CD4-positive, alpha-beta memory T cell (primary cell): ENCODE measurements around the gene MSI2. TPM values are rescaled to one million over a fixed set of nuclear protein-coding genes. Genes with fewer than 3 reads are reported as not detected.

Source experiments
- CTCF ChIA-PET: fragments of 350-600 bp; sonication (Branson Sonifier 250); formaldehyde crosslinking; loops from one replicate; lab custom pipeline; 2021; ENCODE audit warnings: inconsistent platforms; ENCODE audit not compliant: partially characterized antibody; lab: Charles Lee
- POLR2A ChIA-PET: fragments of 350-600 bp; sonication (Branson Sonifier 250); formaldehyde crosslinking; loops from one replicate; lab custom pipeline; 2021; ENCODE audit not compliant: partially characterized antibody; lab: Charles Lee
- DNase-seq, 5 donors: peaks; one replicate each; pipeline versions ENCODE4 v3.0.0 to v3.0.0-alpha.2; 2020 to 2022; ENCODE audit warnings: mixed read lengths in 1 of 5
- H3K27ac ChIP-seq: one replicate; pipeline ENCODE4 v1.7.0; 2013; ENCODE audit warnings: low read depth, low read length
- H3K27me3 ChIP-seq: 2 replicates; pipeline ENCODE4 v1.7.0; 2013; ENCODE audit warnings: mild to moderate bottlenecking, low read length, moderate library complexity; ENCODE audit not compliant: insufficient read depth
- H3K36me3 ChIP-seq: 2 replicates; pipeline ENCODE4 v1.7.0; 2013; ENCODE audit warnings: mild to moderate bottlenecking, low read length, moderate library complexity; ENCODE audit not compliant: insufficient read depth
- H3K4me1 ChIP-seq: 2 replicates; pipeline ENCODE4 v1.7.0; 2013; ENCODE audit warnings: mild to moderate bottlenecking, low read length, moderate library complexity; ENCODE audit not compliant: insufficient read depth
- H3K4me3 ChIP-seq, 2 donors: one replicate each; pipeline ENCODE4 v1.7.0; 2013; ENCODE audit warnings: low read length in 2 of 2, mild to moderate bottlenecking in 1 of 2
- H3K9me3 ChIP-seq, 2 donors: one replicate each; pipeline ENCODE4 v1.7.0; 2013; ENCODE audit warnings: low read length in 2 of 2, control low read depth in 1 of 2; ENCODE audit not compliant: control insufficient read depth in 1 of 2
- H3K27ac Mint-ChIP-seq, 7 donors: one replicate each; pipeline ENCODE4 v1.8.0; 2020 to 2021; ENCODE audit warnings: mixed read lengths in 7 of 7, mild to moderate bottlenecking in 6 of 7, inconsistent platforms in 3 of 7, moderate library complexity in 3 of 7
- H3K27me3 Mint-ChIP-seq, 2 donors: one replicate each; pipeline ENCODE4 v1.8.0; 2020 to 2021; ENCODE audit warnings: mixed read lengths in 2 of 2
- H3K36me3 Mint-ChIP-seq, 2 donors: one replicate each; pipeline ENCODE4 v1.8.0; 2020 to 2021; ENCODE audit warnings: mixed read lengths in 2 of 2, inconsistent platforms in 1 of 2, mild to moderate bottlenecking in 1 of 2
- H3K4me1 Mint-ChIP-seq, 4 donors: one replicate each; pipeline ENCODE4 v1.8.0; 2020 to 2021; ENCODE audit warnings: mixed read lengths in 4 of 4, mild to moderate bottlenecking in 1 of 4
- H3K4me3 Mint-ChIP-seq, 8 donors: one replicate each; pipeline ENCODE4 v1.8.0; 2020 to 2021; ENCODE audit warnings: mixed read lengths in 8 of 8, mild to moderate bottlenecking in 7 of 8, moderate library complexity in 6 of 8, inconsistent platforms in 3 of 8
- H3K9me3 Mint-ChIP-seq, 8 donors: one replicate each; pipeline ENCODE4 v1.8.0; 2020 to 2021; ENCODE audit warnings: mixed read lengths in 8 of 8, mild to moderate bottlenecking in 5 of 8, inconsistent platforms in 3 of 8, moderate library complexity in 1 of 8
- intact Hi-C: fragments of 100-400 bp; cut with micrococcal nuclease; formaldehyde crosslinking; loops from one replicate; pipeline ENCODE4 v1.15.1; 2023
- polyA plus RNA-seq, 2 donors: library from polyadenylated mRNA; unstranded; fragments of 300-500 nt; fragmentation: Illumina TruSeq; gene quantifications; one replicate each; pipeline ENCODE4 v1.2.3, GENCODE V29; 2021
- total RNA-seq, 2 experiments: library from RNA; stranded (reverse); gene quantifications; one replicate each; pipeline ENCODE4 v1.2.3, GENCODE V29; 2021

MSI2 gene
- total and polyA plus RNA-seq, 4 experiments from 2014 or later, result 2.1 to 110 (median 55.3) TPM

GRCh38 chr17:57652811-57653210 lies 396.5 kb downstream of the MSI2 start:
- Mint-ChIP-seq H3K36me3 (peaks cover 19 to 21% of the 10 kb centered on the region in 2 donors), H3K9me3 (no peaks in the 10 kb centered on the region), H3K27me3 (no peaks in the 10 kb centered on the region), H3K27ac (no peak overlapping the region), H3K4me3 (no peak overlapping the region), H3K4me1 (peaks cover 7 to 14% (median 12%) of the 10 kb centered on the region in 4 donors)
- H3K36me3 ChIP-seq, result no peaks in the 10 kb centered on the region
- POLR2A ChIA-PET, result no interaction called here
- intact Hi-C loops, result no loop called here
- no peaks in the 10 kb centered on the region for H3K9me3 ChIP-seq
- no peak for DNase-seq
- H3K27me3 ChIP-seq, result no peaks in the 10 kb centered on the region
- no peaks in the 10 kb centered on the region for H3K4me1 ChIP-seq
- H3K27ac ChIP-seq, result no peak overlapping the region
- CTCF ChIA-PET, result no interaction called here
- H3K4me3 ChIP-seq, result no peak overlapping the region

DNA sequence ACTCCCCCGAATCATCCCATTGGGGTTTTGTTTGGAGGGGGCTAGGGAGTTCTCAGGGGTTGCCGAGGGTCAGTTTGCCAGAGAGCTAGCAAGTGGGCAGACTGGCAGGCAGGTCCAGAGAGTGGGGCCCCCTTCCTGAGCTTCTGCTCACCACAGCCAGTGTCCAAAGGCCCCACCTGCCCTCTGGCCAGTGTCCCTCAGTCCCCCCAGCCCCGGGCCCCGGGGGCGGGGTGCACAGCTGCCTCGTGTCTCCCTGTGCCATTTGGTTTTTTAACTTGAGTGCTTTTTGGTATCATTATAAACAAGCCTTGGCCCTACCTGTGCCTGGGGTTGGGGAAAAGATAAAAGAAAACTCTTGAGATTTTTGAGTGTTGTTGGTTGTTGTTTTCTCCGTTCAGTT lies 397.0 kb downstream of the MSI2 start:
- Histone ChIP-seq H3K36me3 (no peaks in the 10 kb centered on the region), H3K9me3 (no peaks in the 10 kb centered on the region), H3K4me1 (no peaks in the 10 kb centered on the region), H3K27me3 (no peaks in the 10 kb centered on the region), H3K4me3 (no peak overlapping the region), H3K27ac (no peak overlapping the region)
- H3K4me3 Mint-ChIP-seq, result no peak overlapping the region
- H3K27ac Mint-ChIP-seq, result peak overlapping the region in 1 of 7 donors; percentile 24
- ChIA-PET POLR2A (no interaction called here), CTCF (no interaction called here)
- H3K27me3 Mint-ChIP-seq, result no peaks in the 10 kb centered on the region
- H3K36me3 Mint-ChIP-seq, result peaks cover 19 to 21% of the 10 kb centered on the region in 2 donors
- intact Hi-C loops, result no loop called here
- no peaks in the 10 kb centered on the region for H3K9me3 Mint-ChIP-seq
- no peak for DNase-seq
- H3K4me1 Mint-ChIP-seq, result peaks cover 7 to 14% (median 12%) of the 10 kb centered on the region in 4 donors

GRCh38 chr17:57654040-57654775 lies 397.9 kb downstream of the MSI2 start:
- no peaks in the 10 kb centered on the region for H3K36me3 ChIP-seq
- H3K9me3 ChIP-seq, result no peaks in the 10 kb centered on the region
- ChIA-PET POLR2A (interaction anchor here (1.5 kb wide), 1 partner anchor 11 kb away, joined by 4 read pairs; no protein-coding TSS in a partner anchor), CTCF (no interaction called here)
- H3K4me1 Mint-ChIP-seq, result peaks cover 7 to 14% (median 12%) of the 10 kb centered on the region in 4 donors
- intact Hi-C loops, result no loop called here
- no peaks in the 10 kb centered on the region for H3K9me3 Mint-ChIP-seq
- peaks cover 19 to 24% of the 10 kb centered on the region in 2 donors for H3K36me3 Mint-ChIP-seq
- peak overlapping the region in 4 of 7 donors; percentile 22 to 89 (median 38) for H3K27ac Mint-ChIP-seq
- H3K27ac ChIP-seq, result no peak overlapping the region
- H3K4me3 Mint-ChIP-seq, result no peak overlapping the region
- no peaks in the 10 kb centered on the region for H3K27me3 Mint-ChIP-seq
- no peak overlapping the region for H3K4me3 ChIP-seq
- DNase-seq, result no peak
- no peaks in the 10 kb centered on the region for H3K4me1 ChIP-seq
- no peaks in the 10 kb centered on the region for H3K27me3 ChIP-seq

GRCh38 chr17:57655553-57655952 lies 399.2 kb downstream of the MSI2 start:
- CTCF ChIA-PET, result no interaction called here

GRCh38 chr17:57657211-57657610 lies 400.9 kb downstream of the MSI2 start:
- peak overlapping the region in 4 of 7 donors; percentile 14 to 67 (median 37) for H3K27ac Mint-ChIP-seq
- H3K4me3 Mint-ChIP-seq, result no peak overlapping the region
- no peaks in the 10 kb centered on the region for H3K27me3 Mint-ChIP-seq

More at GRCh38 chr17:57655553-57655952, 399.2 kb downstream of the MSI2 start:
- peaks cover 7 to 14% (median 12%) of the 10 kb centered on the region in 4 donors for H3K4me1 Mint-ChIP-seq
- Histone ChIP-seq H3K36me3 (no peaks in the 10 kb centered on the region), H3K9me3 (no peaks in the 10 kb centered on the region), H3K27me3 (no peaks in the 10 kb centered on the region), H3K4me1 (no peaks in the 10 kb centered on the region), H3K4me3 (no peak overlapping the region), H3K27ac (no peak overlapping the region)
- POLR2A ChIA-PET, result interaction anchor here (1.5 kb wide), 1 partner anchor 9 kb away, joined by 4 read pairs; no protein-coding TSS in a partner anchor
- H3K36me3 Mint-ChIP-seq, result peaks cover 26 to 30% of the 10 kb centered on the region in 2 donors
- peak overlapping the region in 2 of 7 donors; percentile 20 to 82 for H3K27ac Mint-ChIP-seq
- H3K27me3 Mint-ChIP-seq, result no peaks in the 10 kb centered on the region
- intact Hi-C loops, result no loop called here
- no peak overlapping the region for H3K4me3 Mint-ChIP-seq
- H3K9me3 Mint-ChIP-seq, result no peaks in the 10 kb centered on the region
- DNase-seq, result no peak

GRCh38 chr17:57662041-57662440 lies 405.7 kb downstream of the MSI2 start:
- DNase-seq, result no peak
- Mint-ChIP-seq H3K27ac (peak overlapping the region in 3 of 7 donors; percentile 5 to 81 (median 30)), H3K4me1 (peaks cover 0 to 6% (median 4%) of the 10 kb centered on the region in 4 donors), H3K36me3 (peaks cover 15% of the 10 kb centered on the region in 2 donors), H3K27me3 (no peaks in the 10 kb centered on the region), H3K4me3 (no peak overlapping the region), H3K9me3 (no peaks in the 10 kb centered on the region)
- Histone ChIP-seq H3K27ac (no peak overlapping the region), H3K4me3 (no peak overlapping the region), H3K27me3 (no peaks in the 10 kb centered on the region), H3K9me3 (no peaks in the 10 kb centered on the region), H3K36me3 (no peaks in the 10 kb centered on the region), H3K4me1 (no peaks in the 10 kb centered on the region)
- ChIA-PET CTCF (interaction anchor here (1.2 to 4.4 kb wide), 3 partner anchors 9 to 419 kb away, joined by 3 to 44 read pairs (median 14); no protein-coding TSS in a partner anchor), POLR2A (no interaction called here)
- intact Hi-C loops, result no loop called here

More at GRCh38 chr17:57657211-57657610, 400.9 kb downstream of the MSI2 start:
- Histone ChIP-seq H3K36me3 (no peaks in the 10 kb centered on the region), H3K27ac (no peak overlapping the region), H3K9me3 (no peaks in the 10 kb centered on the region), H3K4me3 (no peak overlapping the region), H3K4me1 (no peaks in the 10 kb centered on the region), H3K27me3 (no peaks in the 10 kb centered on the region)
- H3K4me1 Mint-ChIP-seq, result peaks cover 9 to 14% (median 12%) of the 10 kb centered on the region in 4 donors
- peaks cover 26 to 32% of the 10 kb centered on the region in 2 donors for H3K36me3 Mint-ChIP-seq
- intact Hi-C loops, result no loop called here
- ChIA-PET CTCF (interaction anchor here (1.0 kb wide), 1 partner anchor 15 kb away, joined by 5 read pairs; no protein-coding TSS in a partner anchor), POLR2A (no interaction called here)
- no peaks in the 10 kb centered on the region for H3K9me3 Mint-ChIP-seq
- no peak for DNase-seq

DNA sequence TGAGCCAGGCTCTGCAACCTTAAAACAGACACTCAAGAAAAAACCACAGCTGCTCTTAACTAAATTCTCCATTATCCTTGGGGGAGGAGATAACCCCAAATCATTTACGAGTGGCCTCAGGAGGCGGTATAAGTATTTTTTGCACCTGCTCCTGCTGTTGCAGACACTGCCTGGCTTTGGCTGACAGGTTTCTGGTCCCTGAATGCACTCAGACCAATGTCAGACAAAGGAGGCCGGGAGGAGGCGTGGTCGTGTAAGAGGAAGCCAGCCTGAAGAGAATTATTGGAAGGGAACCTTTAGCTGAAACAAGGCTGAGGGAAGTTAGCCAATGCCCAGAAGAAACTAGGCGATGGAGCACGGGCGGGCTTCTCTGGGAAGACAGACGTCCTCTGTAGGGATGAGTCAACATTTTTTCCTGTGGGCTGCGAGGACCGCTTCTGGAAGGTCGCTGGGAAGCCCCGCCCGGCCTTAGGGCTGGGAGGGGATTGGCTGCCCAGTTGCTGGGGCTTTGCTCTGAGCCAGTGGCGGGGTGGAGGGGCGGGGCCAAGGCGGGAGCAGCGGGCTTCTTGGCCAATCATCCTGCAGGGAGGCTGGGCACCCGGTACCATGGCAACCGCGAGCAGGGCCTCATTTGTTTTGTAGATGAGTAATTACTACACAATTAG lies 406.5 kb downstream of the MSI2 start:
- no peak overlapping the region for H3K27ac ChIP-seq
- intact Hi-C loops, result no loop called here

More for the DNA sequence above, 406.5 kb downstream of the MSI2 start:
- Histone ChIP-seq H3K4me1 (no peaks in the 10 kb centered on the region), H3K4me3 (no peak overlapping the region), H3K9me3 (no peaks in the 10 kb centered on the region), H3K27me3 (no peaks in the 10 kb centered on the region), H3K36me3 (no peaks in the 10 kb centered on the region)
- H3K4me1 Mint-ChIP-seq, result peaks cover 0 to 6% (median 4%) of the 10 kb centered on the region in 4 donors
- POLR2A ChIA-PET, result interaction anchor here (1.1 kb wide), 1 partner anchor 65 kb away, joined by 3 read pairs; no protein-coding TSS in a partner anchor
- peak overlapping the region in 2 of 7 donors; percentile 23 to 64 for H3K27ac Mint-ChIP-seq
- peak; percentile 10 to 49 (median 39) for DNase-seq
- peaks cover 0 to 1% (median 0%) of the 10 kb centered on the region in 8 donors for H3K9me3 Mint-ChIP-seq
- H3K36me3 Mint-ChIP-seq, result peaks cover 13% of the 10 kb centered on the region in 2 donors
- CTCF ChIA-PET, result interaction anchor here (1.2 to 4.4 kb wide), 3 partner anchors 8 to 420 kb away, joined by 3 to 44 read pairs (median 14); no protein-coding TSS in a partner anchor
- peak overlapping the region in 4 of 8 donors; percentile 11 to 66 (median 44) for H3K4me3 Mint-ChIP-seq
- H3K27me3 Mint-ChIP-seq, result no peaks in the 10 kb centered on the region
